ENCODE measurements around the gene ATMIN. TPM values are rescaled to one million over a fixed set of nuclear protein-coding genes. Genes with fewer than 3 reads are reported as not detected.

ATMIN gene
- polyA plus RNA-seq, 1 of the 3 experiments (the other 2 are of a cell fraction), result 15.3 TPM

GRCh38 chr16:81073560-81074330 is 38.1 kb downstream of the ATMIN start:
- DNase-seq, result no peak
- Histone ChIP-seq H3K79me2 (ENCODE audit: insufficient read depth) (no peaks in the 10 kb centered on the region), H3K9me2 (no peaks in the 10 kb centered on the region), H4K20me1 (ENCODE audit: insufficient read depth) (no peaks in the 10 kb centered on the region), H3F3A (replicated peaks; ENCODE audit: insufficient read depth) (peaks cover 4% of the 10 kb centered on the region), H3K4me1 (ENCODE audit: control insufficient read depth in 1 of 2, insufficient read depth in 2 of 2, low read depth in 1 of 2, low read length in 1 of 2) (peaks cover 0 to 8% of the 10 kb centered on the region in 2 experiments; a peak in 1 of 4 replicates), H3K36me3 (replicated peaks in 1 of 2; ENCODE audit: control insufficient read depth in 1 of 2, insufficient read depth in 2 of 2, low read length in 1 of 2) (no peaks in the 10 kb centered on the region), H2AFZ (ENCODE audit: low read depth) (no peak overlapping the region), H3K9me3 (no peaks in the 10 kb centered on the region), H3K27me3 (ENCODE audit: insufficient read depth) (no peaks in the 10 kb centered on the region), H3K4me2 (no peak overlapping the region), H3K9ac (no peak overlapping the region), H3K27ac (ENCODE audit: low read depth in 2 of 2, low read length in 1 of 2) (no peak overlapping the region), H3K4me3 (ENCODE audit: low read depth in 2 of 2, low read length in 1 of 2) (no peak overlapping the region)
- no peak for TF ChIP-seq NFIC (IDR thresholded peaks at IDR 0.05; ENCODE audit: borderline replicate concordance)
- TF ChIP-seq, protein P1, sequence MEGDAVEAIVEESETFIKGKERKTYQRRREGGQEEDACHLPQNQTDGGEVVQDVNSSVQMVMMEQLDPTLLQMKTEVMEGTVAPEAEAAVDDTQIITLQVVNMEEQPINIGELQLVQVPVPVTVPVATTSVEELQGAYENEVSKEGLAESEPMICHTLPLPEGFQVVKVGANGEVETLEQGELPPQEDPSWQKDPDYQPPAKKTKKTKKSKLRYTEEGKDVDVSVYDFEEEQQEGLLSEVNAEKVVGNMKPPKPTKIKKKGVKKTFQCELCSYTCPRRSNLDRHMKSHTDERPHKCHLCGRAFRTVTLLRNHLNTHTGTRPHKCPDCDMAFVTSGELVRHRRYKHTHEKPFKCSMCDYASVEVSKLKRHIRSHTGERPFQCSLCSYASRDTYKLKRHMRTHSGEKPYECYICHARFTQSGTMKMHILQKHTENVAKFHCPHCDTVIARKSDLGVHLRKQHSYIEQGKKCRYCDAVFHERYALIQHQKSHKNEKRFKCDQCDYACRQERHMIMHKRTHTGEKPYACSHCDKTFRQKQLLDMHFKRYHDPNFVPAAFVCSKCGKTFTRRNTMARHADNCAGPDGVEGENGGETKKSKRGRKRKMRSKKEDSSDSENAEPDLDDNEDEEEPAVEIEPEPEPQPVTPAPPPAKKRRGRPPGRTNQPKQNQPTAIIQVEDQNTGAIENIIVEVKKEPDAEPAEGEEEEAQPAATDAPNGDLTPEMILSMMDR (IDR thresholded peaks at IDR 0.05), result no peak
- TF ChIP-seq GABPA (IDR thresholded peaks at IDR 0.05; ENCODE audit: low read depth), result no peak
- TF ChIP-seq FOXJ3 (CRISPR knock-in tag; IDR thresholded peaks at IDR 0.05), result no peak
- no peak for TF ChIP-seq RXRA (IDR thresholded peaks at IDR 0.05; ENCODE audit: borderline replicate concordance, low read depth)
- TF ChIP-seq MAX (IDR thresholded peaks at IDR 0.05; ENCODE audit: low read depth), result no peak
- no peak for TF ChIP-seq RFX5 (IDR thresholded peaks at IDR 0.05; ENCODE audit: low read length)
- TF ChIP-seq, protein P2, sequence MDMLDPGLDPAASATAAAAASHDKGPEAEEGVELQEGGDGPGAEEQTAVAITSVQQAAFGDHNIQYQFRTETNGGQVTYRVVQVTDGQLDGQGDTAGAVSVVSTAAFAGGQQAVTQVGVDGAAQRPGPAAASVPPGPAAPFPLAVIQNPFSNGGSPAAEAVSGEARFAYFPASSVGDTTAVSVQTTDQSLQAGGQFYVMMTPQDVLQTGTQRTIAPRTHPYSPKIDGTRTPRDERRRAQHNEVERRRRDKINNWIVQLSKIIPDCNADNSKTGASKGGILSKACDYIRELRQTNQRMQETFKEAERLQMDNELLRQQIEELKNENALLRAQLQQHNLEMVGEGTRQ (IDR thresholded peaks at IDR 0.05; ENCODE audit: borderline replicate concordance, low read depth, low read length), result no peak
- no peak for TF ChIP-seq EZH2phosphoT487 (IDR thresholded peaks at IDR 0.05; ENCODE audit: borderline replicate concordance, low read depth)
- no peak for TF ChIP-seq MXI1 (IDR thresholded peaks at IDR 0.05; ENCODE audit: low read depth, low read length)
- CTCF ChIA-PET, result interaction anchor here (0.7 to 1.8 kb wide), 2 partner anchors 18 to 38 kb away, joined by 3 to 4 read pairs; partner anchors contain the start of gene ATMIN
- WGBS (ENCODE audit: low lambda C conversion rate), result 75% methylated on average over 5 of the region's 5 CpGs
- POLR2A ChIA-PET, result interaction anchor here (0.6 kb wide), 1 partner anchor 24 kb away, joined by 4 read pairs; no protein-coding TSS in a partner anchor

GRCh38 chr16:81076566-81077075 is 41.0 kb downstream of the ATMIN start:
- Histone ChIP-seq H3K9me2 (no peaks in the 10 kb centered on the region), H3K4me1 (ENCODE audit: control insufficient read depth in 1 of 2, insufficient read depth in 2 of 2, low read depth in 1 of 2, low read length in 1 of 2) (peaks cover 0 to 8% of the 10 kb centered on the region in 2 experiments; a peak in 1 of 4 replicates), H2AFZ (ENCODE audit: low read depth) (peak overlapping the region; percentile 91), H3K9me3 (no peaks in the 10 kb centered on the region), H3K36me3 (replicated peaks in 1 of 2; ENCODE audit: control insufficient read depth in 1 of 2, insufficient read depth in 2 of 2, low read length in 1 of 2) (peaks cover 0 to 2% of the 10 kb centered on the region in 2 experiments), H3K4me2 (peak overlapping the region; percentile 87), H3K27me3 (ENCODE audit: insufficient read depth) (no peaks in the 10 kb centered on the region), H3K4me3 (ENCODE audit: low read depth in 2 of 2, low read length in 1 of 2) (peak overlapping the region; percentile 71 to 90), H3K9ac (peak overlapping the region; percentile 92), H4K20me1 (ENCODE audit: insufficient read depth) (no peaks in the 10 kb centered on the region), H3K79me2 (ENCODE audit: insufficient read depth) (no peaks in the 10 kb centered on the region), H3K27ac (ENCODE audit: low read depth in 2 of 2, low read length in 1 of 2) (peak overlapping the region; percentile 91 to 93), H3F3A (replicated peaks; ENCODE audit: insufficient read depth) (peaks cover 8% of the 10 kb centered on the region)
- peak; percentile 86 for DNase-seq
- under 1% methylated on average over 20 of the region's 27 CpGs for WGBS (ENCODE audit: low lambda C conversion rate)
- ChIA-PET CTCF (interaction anchor here (1.3 to 1.5 kb wide), 2 partner anchors 41 to 42 kb away, joined by 5 to 7 read pairs; partner anchors contain the start of gene ATMIN), POLR2A (interaction anchor here (0.7 to 1.3 kb wide), 5 partner anchors 42 to 341 kb away, joined by 3 to 5 read pairs (median 3); partner anchors contain the start of genes CENPN and CMC2)
- TF ChIP-seq MXI1 (IDR thresholded peaks at IDR 0.05; ENCODE audit: low read depth, low read length) (peak; percentile 83), JUND (IDR thresholded peaks at IDR 0.05) (no peak), CHD2 (IDR thresholded peaks at IDR 0.05; ENCODE audit: low read length, partially characterized antibody) (no peak), TAF1 (IDR thresholded peaks at IDR 0.05; ENCODE audit: borderline replicate concordance, low read depth, low read length) (peak; percentile 39; the same call in 1 of the 2 replicates), MAX (IDR thresholded peaks at IDR 0.05; ENCODE audit: low read depth) (peak; percentile 86), FOSL2 (IDR thresholded peaks at IDR 0.05; ENCODE audit: borderline replicate concordance, low read depth) (no peak), SMC3 (IDR thresholded peaks at IDR 0.05; ENCODE audit: low read depth, low read length) (no peak), IRF3 (IDR thresholded peaks at IDR 0.05; ENCODE audit: low read depth, low read length) (no peak), EZH2phosphoT487 (IDR thresholded peaks at IDR 0.05; ENCODE audit: borderline replicate concordance, low read depth) (no peak), POLR2AphosphoS5 (IDR thresholded peaks at IDR 0.05; ENCODE audit: low read depth, low read length) (no peak), ELF1 (IDR thresholded peaks at IDR 0.05) (no peak)
- TF ChIP-seq, protein P1 (IDR thresholded peaks at IDR 0.05), result no peak

Data from SK-N-SH (cell line).